HepG2 (cell line): ENCODE data around the gene CLEC10A. TPM values are rescaled to one million over a fixed set of nuclear protein-coding genes. Genes with fewer than 3 reads are reported as not detected.

ENCODE experiments used
- ATF1 ChIP-seq: IDR thresholded peaks from 2 replicates; pipeline ENCODE4 v1.6.1; 2016; ENCODE audit warnings: mild to moderate bottlenecking, control low read depth
- CHD4 ChIP-seq: fragments of 200-600 bp; sonication (generic); IDR thresholded peaks from 2 replicates; pipeline ENCODE4 v1.7.0; 2017; ENCODE audit warnings: mild to moderate bottlenecking, low read length, borderline replicate concordance
- ELF3 ChIP-seq: IDR thresholded peaks from 2 replicates; pipeline ENCODE4 v1.6.1; 2016; ENCODE audit warnings: missing genetic modification reagents, missing compliant biosample characterization
- FOXK1 ChIP-seq: sonication (generic); formaldehyde crosslinking; IDR thresholded peaks from 2 replicates; pipeline ENCODE4 v1.4.0; 2020; ENCODE audit warnings: low read depth, missing genetic modification reagents, borderline replicate concordance
- HNF4G ChIP-seq, 2 experiments: sonication (generic) in 1 of 2; formaldehyde crosslinking in 1 of 2; IDR thresholded peaks; 2 replicates each; pipeline versions ENCODE4 v1.4.0 to v1.6.1; 2011 to 2020; ENCODE audit warnings: borderline replicate concordance in 2 of 2, low read depth in 2 of 2, mild to moderate bottlenecking in 2 of 2, low read length in 1 of 2, missing genetic modification reagents in 1 of 2, moderate library complexity in 1 of 2
- KDM2A ChIP-seq: sonication (generic); formaldehyde crosslinking; IDR thresholded peaks from 2 replicates; pipeline ENCODE4 v1.4.0; 2020; ENCODE audit warnings: low read depth, missing genetic modification reagents, borderline replicate concordance
- LCORL ChIP-seq, 2 experiments: fragments of 450-650 bp in 1 of 2; sonication (generic) in 1 of 2; formaldehyde crosslinking in 1 of 2; IDR thresholded peaks; 2 replicates each; pipeline versions ENCODE4 v1.5.0 to v1.6.1; 2017 to 2020; ENCODE audit warnings: antibody characterized with exemption in 1 of 2, missing genetic modification reagents in 1 of 2
- MED1 ChIP-seq: sonication (generic); formaldehyde crosslinking; IDR thresholded peaks from 2 replicates; pipeline ENCODE4 v1.4.0; 2020; ENCODE audit warnings: missing genetic modification reagents
- PHF5A ChIP-seq: IDR thresholded peaks from one replicate; pipeline ENCODE4 v1.6.1; 2018; ENCODE audit warnings: low read depth, missing genetic modification reagents; ENCODE audit not compliant: unreplicated experiment
- POLR2A ChIP-seq, 2 experiments: IDR thresholded peaks; 2 replicates each; pipeline ENCODE4 v1.6.1; 2011; ENCODE audit warnings: low read depth in 2 of 2, low read length in 2 of 2, mild to moderate bottlenecking in 1 of 2, moderate library complexity in 1 of 2; ENCODE audit not compliant: insufficient read depth in 1 of 2
- REXO4 ChIP-seq: sonication (generic); formaldehyde crosslinking; IDR thresholded peaks from 2 replicates; pipeline ENCODE4 v1.8.0; 2022; ENCODE audit warnings: missing genetic modification reagents, mild to moderate bottlenecking, borderline replicate concordance
- TRIM24 ChIP-seq: sonication (generic); formaldehyde crosslinking; IDR thresholded peaks from 2 replicates; pipeline ENCODE4 v1.8.0; 2022; ENCODE audit warnings: mild to moderate bottlenecking, missing genetic modification reagents
- ZBTB7A ChIP-seq: sonication (generic); formaldehyde crosslinking; IDR thresholded peaks from 2 replicates; pipeline ENCODE4 v1.8.0; 2022; ENCODE audit warnings: mild to moderate bottlenecking, missing genetic modification reagents
- ZC3H13 ChIP-seq: sonication (generic); formaldehyde crosslinking; IDR thresholded peaks from 2 replicates; pipeline ENCODE4 v1.8.1; 2023; ENCODE audit warnings: mild to moderate bottlenecking, missing genetic modification reagents, moderate library complexity
- ZFX ChIP-seq: sonication (generic); formaldehyde crosslinking; IDR thresholded peaks from 2 replicates; pipeline ENCODE4 v1.4.0; 2020; ENCODE audit warnings: mild to moderate bottlenecking, low read depth, missing genetic modification reagents, moderate library complexity
- ZMYM2 ChIP-seq: sonication (generic); formaldehyde crosslinking; IDR thresholded peaks from 2 replicates; pipeline ENCODE4 v1.8.0; 2022; ENCODE audit warnings: mild to moderate bottlenecking, missing genetic modification reagents
- ZNF619 ChIP-seq: sonication (generic); formaldehyde crosslinking; IDR thresholded peaks from 2 replicates; pipeline ENCODE4 v1.4.0; 2020; ENCODE audit warnings: mild to moderate bottlenecking, missing genetic modification reagents
- polyA plus RNA-seq, 8 experiments: library from polyadenylated mRNA; depleted of rRNA in 3 of 8; stranded (reverse) in 7 of 8; unstranded in 1 of 8; fragments of >200 nt; fragmentation: Illumina TruSeq in 4 of 8; extraction: Trizol in 4 of 8; gene quantifications; 2 replicates each; pipeline versions ENCODE4 v1.2.1 to v1.2.3, GENCODE V29; 2011 to 2016; ENCODE audit warnings: low read depth in 4 of 8, missing spikeins in 1 of 8, mixed read lengths in 1 of 8; ENCODE audit not compliant: insufficient read depth in 1 of 8
- total RNA-seq, 5 experiments: library from RNA; depleted of rRNA; stranded (reverse); fragments of >200 nt; fragmentation: Illumina TruSeq; extraction: Trizol; gene quantifications; 2 replicates each; pipeline ENCODE4 v1.2.3, GENCODE V29; 2016; ENCODE audit warnings: low read depth in 1 of 5
- TF ChIP-seq, protein P1 (sequence below): sonication (generic); formaldehyde crosslinking; IDR thresholded peaks from 2 replicates; pipeline ENCODE4 v1.4.0; 2020; ENCODE audit warnings: missing genetic modification reagents, borderline replicate concordance
- TF ChIP-seq, protein P2 (sequence below): sonication (generic); formaldehyde crosslinking; IDR thresholded peaks from 2 replicates; pipeline ENCODE4 v1.4.0; 2020; ENCODE audit warnings: mild to moderate bottlenecking, missing genetic modification reagents, borderline replicate concordance

CLEC10A gene
- total and polyA plus RNA-seq, 2 of the 13 experiments (the other 11 are each of a cell fraction or from before 2014, with no cell fraction given), result 0.33 TPM; not detected in 1

DNA sequence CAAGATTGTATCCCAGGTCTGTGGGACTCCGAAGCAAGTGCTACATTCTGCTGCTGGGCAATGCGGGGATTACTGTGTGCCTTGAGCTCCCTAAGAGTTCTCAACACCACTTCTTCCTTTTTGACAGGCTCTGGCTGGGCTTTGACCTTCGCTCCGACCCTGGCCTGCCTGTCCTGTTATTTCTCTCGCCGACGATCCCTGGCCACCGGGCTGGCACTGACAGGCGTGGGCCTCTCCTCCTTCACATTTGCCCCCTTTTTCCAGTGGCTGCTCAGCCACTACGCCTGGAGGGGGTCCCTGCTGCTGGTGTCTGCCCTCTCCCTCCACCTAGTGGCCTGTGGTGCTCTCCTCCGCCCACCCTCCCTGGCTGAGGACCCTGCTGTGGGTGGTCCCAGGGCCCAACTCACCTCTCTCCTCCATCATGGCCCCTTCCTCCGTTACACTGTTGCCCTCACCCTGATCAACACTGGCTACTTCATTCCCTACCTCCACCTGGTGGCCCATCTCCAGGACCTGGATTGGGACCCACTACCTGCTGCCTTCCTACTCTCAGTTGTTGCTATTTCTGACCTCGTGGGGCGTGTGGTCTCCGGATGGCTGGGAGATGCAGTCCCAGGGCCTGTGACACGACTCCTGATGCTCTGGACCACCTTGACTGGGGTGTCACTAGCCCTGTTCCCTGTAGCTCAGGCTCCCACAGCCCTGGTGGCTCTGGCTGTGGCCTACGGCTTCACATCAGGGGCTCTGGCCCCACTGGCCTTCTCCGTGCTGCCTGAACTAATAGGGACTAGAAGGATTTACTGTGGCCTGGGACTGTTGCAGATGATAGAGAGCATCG is 41.8 kb downstream of the CLEC10A start (continued):
- TF ChIP-seq ZBTB7A (peak; percentile 92), ELF3 (CRISPR knock-in tag) (peak; percentile 5; the same call in 1 of the 2 replicates), TRIM24 (CRISPR knock-in tag) (no peak), KDM2A (CRISPR knock-in tag) (0 out of 2 replicates have a peak, but pooled peaks have one; percentile 11), POLR2A (IDR thresholded peaks at IDR 0.05; ENCODE audit: insufficient read depth in 1 of 2, low read depth in 2 of 2, low read length in 2 of 2) (peak in 1 of 2 experiments; percentile 56; a peak in 1 of 4 replicates), LCORL (IDR thresholded peaks at IDR 0.05) (no peak), LCORL (CRISPR knock-in tag; IDR thresholded peaks at IDR 0.05) (0 out of 2 replicates have a peak, but pooled peaks have one; percentile 23), ZMYM2 (0 out of 2 replicates have a peak, but pooled peaks have one; percentile 25), REXO4 (no peak), ATF1 (CRISPR knock-in tag) (no peak), CHD4 (peak; percentile 27; the same call in 1 of the 2 replicates), ZC3H13 (CRISPR knock-in tag) (peak; percentile 62; the same call in 1 of the 2 replicates), HNF4G (IDR thresholded peaks at IDR 0.05; ENCODE audit: borderline replicate concordance, low read depth, low read length) (peak; percentile 52; the same call in 1 of the 2 replicates), HNF4G (CRISPR knock-in tag; IDR thresholded peaks at IDR 0.05; ENCODE audit: borderline replicate concordance, low read depth) (peak; percentile 26; the same call in 1 of the 2 replicates), ZFX (peak; percentile 37), MED1 (CRISPR knock-in tag) (peak; percentile 41; the same call in 1 of the 2 replicates), PHF5A (no peak), ZNF619 (CRISPR knock-in tag) (0 out of 2 replicates have a peak, but pooled peaks have one; percentile 44), FOXK1 (CRISPR knock-in tag) (0 out of 2 replicates have a peak, but pooled peaks have one; percentile 25)
- TF ChIP-seq, protein P1, sequence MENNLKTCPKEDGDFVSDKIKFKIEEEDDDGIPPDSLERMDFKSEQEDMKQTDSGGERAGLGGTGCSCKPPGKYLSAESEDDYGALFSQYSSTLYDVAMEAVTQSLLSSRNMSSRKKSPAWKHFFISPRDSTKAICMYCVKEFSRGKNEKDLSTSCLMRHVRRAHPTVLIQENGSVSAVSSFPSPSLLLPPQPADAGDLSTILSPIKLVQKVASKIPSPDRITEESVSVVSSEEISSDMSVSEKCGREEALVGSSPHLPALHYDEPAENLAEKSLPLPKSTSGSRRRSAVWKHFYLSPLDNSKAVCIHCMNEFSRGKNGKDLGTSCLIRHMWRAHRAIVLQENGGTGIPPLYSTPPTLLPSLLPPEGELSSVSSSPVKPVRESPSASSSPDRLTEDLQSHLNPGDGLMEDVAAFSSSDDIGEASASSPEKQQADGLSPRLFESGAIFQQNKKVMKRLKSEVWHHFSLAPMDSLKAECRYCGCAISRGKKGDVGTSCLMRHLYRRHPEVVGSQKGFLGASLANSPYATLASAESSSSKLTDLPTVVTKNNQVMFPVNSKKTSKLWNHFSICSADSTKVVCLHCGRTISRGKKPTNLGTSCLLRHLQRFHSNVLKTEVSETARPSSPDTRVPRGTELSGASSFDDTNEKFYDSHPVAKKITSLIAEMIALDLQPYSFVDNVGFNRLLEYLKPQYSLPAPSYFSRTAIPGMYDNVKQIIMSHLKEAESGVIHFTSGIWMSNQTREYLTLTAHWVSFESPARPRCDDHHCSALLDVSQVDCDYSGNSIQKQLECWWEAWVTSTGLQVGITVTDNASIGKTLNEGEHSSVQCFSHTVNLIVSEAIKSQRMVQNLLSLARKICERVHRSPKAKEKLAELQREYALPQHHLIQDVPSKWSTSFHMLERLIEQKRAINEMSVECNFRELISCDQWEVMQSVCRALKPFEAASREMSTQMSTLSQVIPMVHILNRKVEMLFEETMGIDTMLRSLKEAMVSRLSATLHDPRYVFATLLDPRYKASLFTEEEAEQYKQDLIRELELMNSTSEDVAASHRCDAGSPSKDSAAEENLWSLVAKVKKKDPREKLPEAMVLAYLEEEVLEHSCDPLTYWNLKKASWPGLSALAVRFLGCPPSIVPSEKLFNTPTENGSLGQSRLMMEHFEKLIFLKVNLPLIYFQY (CRISPR knock-in tag), result 0 out of 2 replicates have a peak, but pooled peaks have one; percentile 21
- TF ChIP-seq, protein P2, sequence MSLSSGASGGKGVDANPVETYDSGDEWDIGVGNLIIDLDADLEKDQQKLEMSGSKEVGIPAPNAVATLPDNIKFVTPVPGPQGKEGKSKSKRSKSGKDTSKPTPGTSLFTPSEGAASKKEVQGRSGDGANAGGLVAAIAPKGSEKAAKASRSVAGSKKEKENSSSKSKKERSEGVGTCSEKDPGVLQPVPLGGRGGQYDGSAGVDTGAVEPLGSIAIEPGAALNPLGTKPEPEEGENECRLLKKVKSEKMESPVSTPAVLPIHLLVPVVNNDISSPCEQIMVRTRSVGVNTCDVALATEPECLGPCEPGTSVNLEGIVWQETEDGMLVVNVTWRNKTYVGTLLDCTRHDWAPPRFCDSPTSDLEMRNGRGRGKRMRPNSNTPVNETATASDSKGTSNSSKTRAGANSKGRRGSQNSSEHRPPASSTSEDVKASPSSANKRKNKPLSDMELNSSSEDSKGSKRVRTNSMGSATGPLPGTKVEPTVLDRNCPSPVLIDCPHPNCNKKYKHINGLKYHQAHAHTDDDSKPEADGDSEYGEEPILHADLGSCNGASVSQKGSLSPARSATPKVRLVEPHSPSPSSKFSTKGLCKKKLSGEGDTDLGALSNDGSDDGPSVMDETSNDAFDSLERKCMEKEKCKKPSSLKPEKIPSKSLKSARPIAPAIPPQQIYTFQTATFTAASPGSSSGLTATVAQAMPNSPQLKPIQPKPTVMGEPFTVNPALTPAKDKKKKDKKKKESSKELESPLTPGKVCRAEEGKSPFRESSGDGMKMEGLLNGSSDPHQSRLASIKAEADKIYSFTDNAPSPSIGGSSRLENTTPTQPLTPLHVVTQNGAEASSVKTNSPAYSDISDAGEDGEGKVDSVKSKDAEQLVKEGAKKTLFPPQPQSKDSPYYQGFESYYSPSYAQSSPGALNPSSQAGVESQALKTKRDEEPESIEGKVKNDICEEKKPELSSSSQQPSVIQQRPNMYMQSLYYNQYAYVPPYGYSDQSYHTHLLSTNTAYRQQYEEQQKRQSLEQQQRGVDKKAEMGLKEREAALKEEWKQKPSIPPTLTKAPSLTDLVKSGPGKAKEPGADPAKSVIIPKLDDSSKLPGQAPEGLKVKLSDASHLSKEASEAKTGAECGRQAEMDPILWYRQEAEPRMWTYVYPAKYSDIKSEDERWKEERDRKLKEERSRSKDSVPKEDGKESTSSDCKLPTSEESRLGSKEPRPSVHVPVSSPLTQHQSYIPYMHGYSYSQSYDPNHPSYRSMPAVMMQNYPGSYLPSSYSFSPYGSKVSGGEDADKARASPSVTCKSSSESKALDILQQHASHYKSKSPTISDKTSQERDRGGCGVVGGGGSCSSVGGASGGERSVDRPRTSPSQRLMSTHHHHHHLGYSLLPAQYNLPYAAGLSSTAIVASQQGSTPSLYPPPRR (CRISPR knock-in tag), result 0 out of 2 replicates have a peak, but pooled peaks have one; percentile 22
